ENCODE data around the gene RSPRY1. TPM values are rescaled to one million over a fixed set of nuclear protein-coding genes. Genes with fewer than 3 reads are reported as not detected.

Gene RSPRY1
- total RNA-seq, 4 donors from 2014 or later = 13.7 to 27.2 (median 23.1) TPM

DNA sequence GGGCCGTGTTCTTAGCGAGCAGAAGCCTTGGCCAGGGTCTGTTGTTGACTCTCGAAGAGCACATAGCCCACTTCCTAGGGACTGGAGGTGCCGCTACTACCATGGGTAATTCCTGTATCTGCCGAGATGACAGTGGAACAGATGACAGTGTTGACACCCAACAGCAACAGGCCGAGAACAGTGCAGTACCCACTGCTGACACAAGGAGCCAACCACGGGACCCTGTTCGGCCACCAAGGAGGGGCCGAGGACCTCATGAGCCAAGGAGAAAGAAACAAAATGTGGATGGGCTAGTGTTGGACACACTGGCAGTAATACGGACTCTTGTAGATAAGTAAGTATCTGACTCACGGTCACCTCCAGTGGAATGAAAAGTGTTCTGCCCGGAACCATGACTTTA, 18.5 kb downstream of the RSPRY1 start:
- TF ChIP-seq, protein P1, sequence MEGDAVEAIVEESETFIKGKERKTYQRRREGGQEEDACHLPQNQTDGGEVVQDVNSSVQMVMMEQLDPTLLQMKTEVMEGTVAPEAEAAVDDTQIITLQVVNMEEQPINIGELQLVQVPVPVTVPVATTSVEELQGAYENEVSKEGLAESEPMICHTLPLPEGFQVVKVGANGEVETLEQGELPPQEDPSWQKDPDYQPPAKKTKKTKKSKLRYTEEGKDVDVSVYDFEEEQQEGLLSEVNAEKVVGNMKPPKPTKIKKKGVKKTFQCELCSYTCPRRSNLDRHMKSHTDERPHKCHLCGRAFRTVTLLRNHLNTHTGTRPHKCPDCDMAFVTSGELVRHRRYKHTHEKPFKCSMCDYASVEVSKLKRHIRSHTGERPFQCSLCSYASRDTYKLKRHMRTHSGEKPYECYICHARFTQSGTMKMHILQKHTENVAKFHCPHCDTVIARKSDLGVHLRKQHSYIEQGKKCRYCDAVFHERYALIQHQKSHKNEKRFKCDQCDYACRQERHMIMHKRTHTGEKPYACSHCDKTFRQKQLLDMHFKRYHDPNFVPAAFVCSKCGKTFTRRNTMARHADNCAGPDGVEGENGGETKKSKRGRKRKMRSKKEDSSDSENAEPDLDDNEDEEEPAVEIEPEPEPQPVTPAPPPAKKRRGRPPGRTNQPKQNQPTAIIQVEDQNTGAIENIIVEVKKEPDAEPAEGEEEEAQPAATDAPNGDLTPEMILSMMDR (IDR thresholded peaks at IDR 0.05) = no peak
- no peak for TF ChIP-seq POLR2A (IDR thresholded peaks at IDR 0.05)
- Histone ChIP-seq H3K4me1 (no peaks in the 10 kb centered on the region), H3K4me3 (no peak overlapping the region), H3K27ac (no peak overlapping the region), H3K36me3 (peaks cover 4 to 54% (median 26%) of the 10 kb centered on the region in 3 donors), H3K9me3 (no peaks in the 10 kb centered on the region), H3K27me3 (no peaks in the 10 kb centered on the region)
- DNase-seq = no peak
- intact Hi-C loops (cut with DNase I) = no loop called here
- 87 to 97% methylated on average over 10 to 12 of the region's 12 CpGs for WGBS, 2 donors

DNA sequence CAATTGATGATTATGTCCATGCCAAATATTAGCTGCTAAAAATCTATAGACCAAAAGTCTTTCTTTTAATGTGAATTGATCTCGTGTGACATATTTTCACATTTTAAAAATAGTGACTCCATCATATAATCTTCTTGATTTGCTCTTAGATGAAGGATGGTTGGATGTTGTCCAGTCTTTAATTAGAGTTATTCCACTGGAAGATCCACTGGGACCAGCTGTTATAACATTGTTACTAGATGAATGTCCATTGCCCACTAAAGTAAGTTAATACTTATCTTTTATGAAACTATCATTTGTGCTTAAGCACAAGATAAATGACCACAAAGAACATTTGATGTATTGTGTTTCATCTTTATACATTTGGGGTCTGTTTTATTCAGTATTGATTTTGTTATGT, 22.8 kb downstream of the RSPRY1 start:
- peaks cover 12 to 96% (median 49%) of the 10 kb centered on the region in 3 donors for H3K36me3 ChIP-seq
- no peak for TF ChIP-seq POLR2A (IDR thresholded peaks at IDR 0.05)
- TF ChIP-seq, protein P1 (IDR thresholded peaks at IDR 0.05) = no peak
- H3K27me3 ChIP-seq = no peaks in the 10 kb centered on the region
- 83 to 100% methylated on average over 1 of the region's 1 CpG for WGBS, 2 donors
- H3K4me3 ChIP-seq = no peak overlapping the region
- H3K27ac ChIP-seq = no peak overlapping the region
- H3K9me3 ChIP-seq = no peaks in the 10 kb centered on the region
- peaks cover 1 to 13% (median 3%) of the 10 kb centered on the region in 3 donors for H3K4me1 ChIP-seq
- no peak for DNase-seq
- intact Hi-C loops (cut with DNase I) = no loop called here

DNA sequence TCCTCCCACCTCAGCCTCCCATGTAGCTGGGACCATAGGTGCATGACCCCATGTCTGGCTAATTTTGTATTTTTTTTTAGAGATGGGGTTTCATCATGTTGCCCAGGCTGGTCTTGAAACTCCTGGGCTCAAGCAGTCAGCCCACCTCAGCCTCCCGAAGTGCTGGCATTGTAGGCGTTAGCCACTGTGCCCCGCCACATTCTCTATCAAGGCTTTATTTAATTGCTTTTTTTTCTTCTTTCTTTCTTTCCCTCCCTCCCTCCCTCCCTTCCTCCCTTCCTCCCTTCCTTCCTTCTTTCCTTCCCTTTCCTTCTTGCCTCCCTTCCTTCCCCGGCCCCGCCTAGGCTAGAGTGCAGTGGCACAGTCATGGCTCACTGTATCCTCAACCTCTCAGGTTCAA, 23.7 kb downstream of the RSPRY1 start:
- intact Hi-C loops (cut with DNase I) = no loop called here
- DNase-seq = no peak
- WGBS, 2 donors = 100% methylated on average over 4 to 5 of the region's 5 CpGs
- Histone ChIP-seq H3K9me3 (no peaks in the 10 kb centered on the region), H3K36me3 (peaks cover 8 to 99% (median 53%) of the 10 kb centered on the region in 3 donors), H3K4me1 (peaks cover 4 to 19% (median 8%) of the 10 kb centered on the region in 3 donors), H3K27ac (no peak overlapping the region), H3K27me3 (no peaks in the 10 kb centered on the region), H3K4me3 (no peak overlapping the region)
- TF ChIP-seq POLR2A (IDR thresholded peaks at IDR 0.05) = no peak
- TF ChIP-seq, protein P1 (IDR thresholded peaks at IDR 0.05) = no peak

DNA sequence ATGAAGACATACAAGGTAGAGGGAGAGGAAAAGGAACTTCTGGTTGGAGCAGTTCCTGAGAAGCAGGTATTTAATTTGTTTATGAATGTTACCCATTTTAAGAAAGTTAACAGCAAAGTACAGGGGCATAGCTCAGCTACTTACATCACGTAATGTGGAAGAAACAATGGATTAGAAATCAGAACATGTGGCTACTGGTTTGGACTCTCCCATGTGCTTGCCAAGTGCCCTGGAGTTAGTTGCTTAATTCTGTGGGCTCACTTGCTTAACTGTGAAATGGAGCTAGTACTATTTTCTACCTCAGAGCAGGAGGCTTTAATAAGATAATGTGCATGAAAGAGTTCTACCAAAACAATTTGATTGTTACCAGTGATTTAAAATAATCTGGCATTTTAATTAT, 27.3 kb downstream of the RSPRY1 start:
- H3K27ac ChIP-seq = peak overlapping the region in 2 of 4 donors; percentile 49 to 65
- peaks cover 0 to 23% (median 0%) of the 10 kb centered on the region in 3 donors for H3K9me3 ChIP-seq
- H3K4me3 ChIP-seq = no peak overlapping the region
- no peak for DNase-seq
- peaks cover 10 to 99% (median 67%) of the 10 kb centered on the region in 3 donors for H3K36me3 ChIP-seq
- peaks cover 4 to 19% (median 8%) of the 10 kb centered on the region in 3 donors for H3K4me1 ChIP-seq
- intact Hi-C loops (cut with DNase I) = no loop called here
- WGBS, 2 donors = 44 to 70% methylated on average over 1 of the region's 1 CpG
- no peak for TF ChIP-seq POLR2A (IDR thresholded peaks at IDR 0.05)
- TF ChIP-seq, protein P1 (IDR thresholded peaks at IDR 0.05) = no peak
- H3K27me3 ChIP-seq = no peaks in the 10 kb centered on the region

DNA sequence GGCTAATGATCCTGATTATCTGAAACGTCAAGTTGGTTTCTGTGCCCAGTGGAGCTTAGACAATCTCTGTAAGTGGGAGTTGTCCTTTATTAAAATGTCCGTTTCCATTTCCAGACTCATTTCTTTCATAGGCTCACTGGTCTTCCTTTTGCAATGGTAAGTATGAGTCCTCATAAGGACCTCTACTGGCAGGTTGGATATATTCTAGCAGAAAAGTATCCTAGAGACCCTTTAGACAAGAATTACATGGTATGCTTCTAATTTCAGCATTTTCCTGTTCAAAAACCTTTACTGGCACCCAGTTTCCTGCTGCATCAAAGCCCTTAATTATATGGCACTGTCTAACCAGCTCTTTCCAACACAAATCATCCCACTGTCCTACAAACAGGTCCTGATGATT, 30.8 kb downstream of the RSPRY1 start:
- Histone ChIP-seq H3K27ac (no peak overlapping the region), H3K36me3 (peaks cover 10 to 97% (median 54%) of the 10 kb centered on the region in 3 donors), H3K4me1 (peaks cover 4 to 19% (median 8%) of the 10 kb centered on the region in 3 donors), H3K4me3 (no peak overlapping the region), H3K9me3 (peaks cover 0 to 23% (median 0%) of the 10 kb centered on the region in 3 donors), H3K27me3 (no peaks in the 10 kb centered on the region)
- intact Hi-C loops (cut with DNase I) = no loop called here
- 93 to 97% methylated on average over 2 of the region's 2 CpGs for WGBS, 2 donors
- TF ChIP-seq, protein P1 (IDR thresholded peaks at IDR 0.05) = no peak
- no peak for TF ChIP-seq POLR2A (IDR thresholded peaks at IDR 0.05)
- no peak for DNase-seq
